Heart left ventricle (tissue), 16 donors: ENCODE data around the gene OLFM1. TPM values are rescaled to one million over a fixed set of nuclear protein-coding genes. Genes with fewer than 3 reads are reported as not detected.

Source experiments
- ATAC-seq, 4 donors: fragments of 200-7000 bp; cut with Tn5 transposase; one replicate each; pipeline ENCODE4 v1.9.1; 2020 to 2022; ENCODE audit warnings: moderate library complexity in 4 of 4, mild to moderate bottlenecking in 3 of 4, moderate number of reproducible peaks in 1 of 4
- DNase-seq, 5 donors: peaks; one replicate each; pipeline ENCODE4 v3.0.0-alpha.2; 2020
- H3K27ac ChIP-seq, 12 donors: fragments of 200-600 bp; sonication (generic) in 4 of 12; one replicate each; pipeline versions ENCODE4 v1.5.0 to v1.8.0; 2016 to 2022; ENCODE audit warnings: mild to moderate bottlenecking in 2 of 12
- H3K27me3 ChIP-seq, 9 donors: fragments of 200-600 bp; sonication (generic) in 2 of 9; one replicate each; pipeline versions ENCODE4 v1.5.1 to v1.8.0; 2016 to 2022; ENCODE audit warnings: mild to moderate bottlenecking in 3 of 9
- H3K36me3 ChIP-seq, 9 donors: fragments of 200-600 bp; sonication (generic) in 2 of 9; one replicate each; pipeline versions ENCODE4 v1.5.0 to v1.8.0; 2018 to 2022; ENCODE audit warnings: mild to moderate bottlenecking in 2 of 9
- H3K4me1 ChIP-seq, 12 donors: fragments of 200-600 bp; sonication (generic) in 4 of 12; one replicate each; pipeline versions ENCODE4 v1.5.0 to v1.8.0; 2016 to 2022; ENCODE audit warnings: mild to moderate bottlenecking in 3 of 12
- H3K4me3 ChIP-seq, 12 donors: fragments of 200-600 bp; sonication (generic) in 4 of 12; one replicate each; pipeline versions ENCODE4 v1.5.0 to v1.8.0; 2017 to 2022; ENCODE audit warnings: mild to moderate bottlenecking in 9 of 12, moderate library complexity in 4 of 12
- H3K9me3 ChIP-seq, 12 donors: fragments of 200-600 bp; sonication (generic) in 4 of 12; one replicate each; pipeline versions ENCODE4 v1.5.0 to v1.8.0; 2016 to 2022; ENCODE audit warnings: mild to moderate bottlenecking in 1 of 12
- CTCF ChIP-seq, 12 donors: fragments of 200-600 bp; sonication (generic) in 4 of 12; IDR thresholded peaks; one replicate each; pipeline versions ENCODE4 v1.5.0 to v1.8.0; 2018 to 2022; ENCODE audit warnings: antibody characterized with exemption in 12 of 12, mild to moderate bottlenecking in 5 of 12
- POLR2A ChIP-seq, 2 donors: fragments of 450-650 bp; IDR thresholded peaks; one replicate each; pipeline ENCODE4 v1.6.1; 2017; ENCODE audit warnings: antibody characterized with exemption in 2 of 2, mild to moderate bottlenecking in 2 of 2, moderate library complexity in 2 of 2
- WGBS, 4 donors: extraction: QIAGEN DNeasy Blood & Tissue Kit in 2 of 4; methylation state at CpG; one replicate each; pipeline versions ENCODE4 v1.1.5 to v1.1.7; 2013 to 2018; 5-methylcytosine and 5-hydroxymethylcytosine counted together
- intact Hi-C, 10 donors: fragments of 100-400 bp; cut with DNase I; formaldehyde crosslinking; loops; one replicate each; pipeline versions ENCODE4 v1.11.1 to v1.14.2; 2022
- polyA plus RNA-seq, 2 donors: library from polyadenylated mRNA; stranded (reverse); fragments of 200-250 nt; gene quantifications; one replicate each; pipeline ENCODE4 v1.2.3, GENCODE V29; 2013
- total RNA-seq, 9 donors: library from RNA; depleted of rRNA in 2 of 9; stranded (reverse); fragments of >200 nt in 2 of 9; fragmentation: NEBNext Ultra II Directional in 3 of 9; extraction: Animal tissue kit (Norgen Biotek cat#: 25700) in 3 of 9; gene quantifications; one replicate each; pipeline versions ENCODE4 v1.1.0 to v1.2.4, GENCODE V29; 2016 to 2023
- donor health status: ischemic (EF 13 %, LVEDD 7.1; RV severe dilation, severe dysfunction).
- donor health status: healthy with polysubstance abuse.
- donor health status: DM: no; HTN: yes; CAD: no.
- donor health status: DM: no; HTN: no; CAD: no.
- donor health status: ischemic (EF 25% LVEDD 6.9; RV normal size, moderate dysfunction).
- donor health status: ischemic (EF 25% LVEDD 5.7; RV mildly dilated, moderate dysfunction).
- donor health status: healthy.
- donor health status: DM: yes; HTN: yes; CAD: no.
- donor health status: ischemic (EF 35%, LVEDD 5.7; RV mildly dilated, moderate dysfunction).
- donor health status: nonischemic (EF 11% LVEDD 7.7; RV severe dilation, severe dysfunction).
- donor health status: DM: yes; HTN: yes; CAD: no.
- donor health status: PGD.
- donor health status: ischemic (EF 29% LVEDD 5.4; RV normal size, mild dysfunction).
- donor health status: nonischemic (EF 23%, LVEDD 6.1; RV moderate dilation, normal function).

Gene OLFM1
- total and polyA plus RNA-seq, 11 donors, result 3.5 to 11.8 (median 8.1) TPM

DNA sequence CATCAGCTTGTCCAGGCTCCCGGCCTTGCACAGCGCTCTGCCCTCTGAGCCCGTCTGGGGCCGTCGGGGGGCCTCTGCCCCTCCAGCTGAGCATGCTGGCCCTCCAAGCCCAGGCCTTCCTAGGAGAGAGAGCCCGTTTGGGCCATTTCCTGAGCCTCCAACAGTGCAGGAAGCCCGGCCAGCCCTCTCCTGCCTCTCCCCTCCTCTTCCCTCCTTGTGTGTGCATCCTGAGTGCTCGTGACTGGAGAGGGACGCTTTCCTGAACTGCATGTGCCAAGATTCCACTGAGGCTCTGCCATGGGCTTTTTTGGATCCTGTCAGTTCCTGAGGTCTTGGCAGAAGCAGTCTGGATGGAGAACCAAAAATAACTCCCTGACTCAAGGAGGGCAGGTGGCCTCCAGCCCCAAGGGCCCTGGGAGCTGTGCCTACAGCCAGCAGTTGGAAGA is 15.6 kb downstream of the OLFM1 start:
- TF ChIP-seq CTCF (IDR thresholded peaks at IDR 0.05) (no peak), POLR2A (IDR thresholded peaks at IDR 0.05) (no peak)
- intact Hi-C loops, result no loop called here
- no peak overlapping the region for H3K27ac ChIP-seq
- peak in 3 of 5 donors; percentile 49 to 59 (median 56) for DNase-seq
- peak; percentile 48 to 94 (median 75) for ATAC-seq
- H3K27me3 ChIP-seq, result peaks cover 0 to 22% (median 0%) of the 10 kb centered on the region in 9 donors
- WGBS, 4 donors, result 3 to 49% (median 38%) methylated on average over 4 to 9 of the region's 9 CpGs
- peaks cover 0 to 10% (median 0%) of the 10 kb centered on the region in 9 donors for H3K36me3 ChIP-seq
- peaks cover 0 to 28% (median 7%) of the 10 kb centered on the region in 12 donors for H3K4me1 ChIP-seq
- H3K9me3 ChIP-seq, result no peaks in the 10 kb centered on the region
- H3K4me3 ChIP-seq, result no peak overlapping the region

- DNase-seq, result peak in 1 of 5 donors; percentile 56
- peaks cover 0 to 8% (median 0%) of the 10 kb centered on the region in 9 donors for H3K36me3 ChIP-seq
- no peak for ATAC-seq
- 69 to 84% (median 73%) methylated on average over 26 to 28 of the region's 28 CpGs for WGBS, 4 donors
- H3K4me3 ChIP-seq, result no peak overlapping the region
- no peak overlapping the region for H3K27ac ChIP-seq
- H3K9me3 ChIP-seq, result no peaks in the 10 kb centered on the region
- TF ChIP-seq CTCF (IDR thresholded peaks at IDR 0.05) (no peak), POLR2A (IDR thresholded peaks at IDR 0.05) (no peak)
- H3K27me3 ChIP-seq, result peaks cover 0 to 22% (median 0%) of the 10 kb centered on the region in 9 donors
- intact Hi-C loops, result no loop called here
- H3K4me1 ChIP-seq, result peaks cover 0 to 28% (median 7%) of the 10 kb centered on the region in 12 donors
Measured at GRCh38 chr9:135103931-135104639, 16.6 kb downstream of the OLFM1 start.

GRCh38 chr9:135104761-135105160 is 17.3 kb downstream of the OLFM1 start:
- Histone ChIP-seq H3K9me3 (no peaks in the 10 kb centered on the region), H3K27ac (no peak overlapping the region), H3K4me3 (no peak overlapping the region), H3K27me3 (peaks cover 0 to 28% (median 1%) of the 10 kb centered on the region in 9 donors), H3K36me3 (peaks cover 0 to 1% (median 0%) of the 10 kb centered on the region in 9 donors), H3K4me1 (peaks cover 0 to 28% (median 7%) of the 10 kb centered on the region in 12 donors)
- WGBS, 4 donors, result 68 to 79% (median 77%) methylated on average over 12 of the region's 12 CpGs
- intact Hi-C loops, result no loop called here
- ATAC-seq (no peak), DNase-seq (peak in 1 of 5 donors; percentile 42)
- TF ChIP-seq POLR2A (IDR thresholded peaks at IDR 0.05), result no peak
- no peak for TF ChIP-seq CTCF (IDR thresholded peaks at IDR 0.05)

- no peak for DNase-seq
Measured at GRCh38 chr9:135105211-135105745, 17.8 kb downstream of the OLFM1 start.

More at GRCh38 chr9:135105211-135105745, 17.8 kb downstream of the OLFM1 start:
- intact Hi-C loops, result no loop called here
- Histone ChIP-seq H3K4me1 (peaks cover 0 to 28% (median 7%) of the 10 kb centered on the region in 12 donors), H3K4me3 (no peak overlapping the region), H3K36me3 (no peaks in the 10 kb centered on the region), H3K9me3 (no peaks in the 10 kb centered on the region), H3K27ac (no peak overlapping the region), H3K27me3 (peaks cover 0 to 28% (median 2%) of the 10 kb centered on the region in 9 donors)
- ATAC-seq, result no peak
- WGBS, 4 donors, result 63 to 73% (median 70%) methylated on average over 21 to 31 of the region's 31 CpGs
- TF ChIP-seq CTCF (IDR thresholded peaks at IDR 0.05) (no peak), POLR2A (IDR thresholded peaks at IDR 0.05) (no peak)
